HG03558 (cell line): Measurements from ENCODE around the gene ADGRF1.
"Not testable (repeated sequence)": the region's sequence is repeated elsewhere in the genome, so short reads cannot be mapped to it uniquely, and the experiment has no call there.

Source experiments
- ATAC-seq: cut with Tn5 transposase; IDR thresholded peaks from one replicate; pipeline ENCODE4 v1.9.1; 2021; ENCODE audit warnings: moderate number of reproducible peaks; ENCODE audit not compliant: unreplicated experiment; ENCODE audit errors: extremely low read depth

The ADGRF1 gene

DNA sequence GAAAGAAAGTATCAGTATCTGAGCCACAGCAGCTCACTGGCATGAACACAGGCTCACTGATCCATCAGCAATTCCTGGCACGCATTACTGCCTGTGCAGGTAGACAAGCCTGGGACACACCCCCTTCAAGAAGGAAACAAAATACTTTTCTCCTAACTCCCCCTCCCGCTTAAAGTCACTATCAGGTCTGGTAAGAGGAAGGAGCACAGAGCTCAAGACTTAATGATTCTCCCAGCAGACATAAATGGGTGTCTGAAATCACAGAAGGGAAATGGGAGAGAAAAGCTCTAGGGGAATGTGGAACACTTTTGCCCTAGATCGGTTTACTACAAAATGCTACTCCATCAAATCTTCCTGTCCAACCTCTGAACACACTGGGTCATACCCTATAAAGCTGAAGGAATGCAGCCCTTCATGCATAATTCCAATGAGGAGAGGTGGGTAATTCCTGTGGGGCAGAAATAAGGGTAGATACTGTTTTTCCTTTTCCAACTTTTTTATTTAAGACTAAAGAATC lies at the start of gene ADGRF1:
Gene ADGRF1 (minus strand): TSS at position 58 of the 517 bp plus-strand sequence. CDS start 13,271 bp downstream, outside the sequence.
- no peak for ATAC-seq

DNA sequence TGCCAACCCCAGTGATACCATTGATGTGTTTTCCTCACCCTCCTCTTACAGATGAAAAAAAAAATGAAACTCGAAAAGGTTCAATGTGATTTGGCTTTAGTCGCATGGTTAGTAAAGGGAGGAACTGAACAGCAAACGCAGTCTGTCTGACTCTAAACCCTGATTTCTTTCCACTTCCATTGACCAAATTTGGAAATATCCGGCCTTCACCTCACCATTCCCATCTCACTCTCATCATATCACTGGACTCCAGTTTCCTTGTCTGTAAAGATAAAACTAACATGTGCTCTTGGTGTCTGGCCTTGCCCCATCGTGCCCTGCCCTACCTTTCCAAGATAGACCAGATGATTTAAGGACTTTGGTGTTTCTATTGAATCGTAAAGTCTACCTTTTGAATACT lies 48.7 kb upstream of the ADGRF1 start:
- ATAC-seq, result no peak

DNA sequence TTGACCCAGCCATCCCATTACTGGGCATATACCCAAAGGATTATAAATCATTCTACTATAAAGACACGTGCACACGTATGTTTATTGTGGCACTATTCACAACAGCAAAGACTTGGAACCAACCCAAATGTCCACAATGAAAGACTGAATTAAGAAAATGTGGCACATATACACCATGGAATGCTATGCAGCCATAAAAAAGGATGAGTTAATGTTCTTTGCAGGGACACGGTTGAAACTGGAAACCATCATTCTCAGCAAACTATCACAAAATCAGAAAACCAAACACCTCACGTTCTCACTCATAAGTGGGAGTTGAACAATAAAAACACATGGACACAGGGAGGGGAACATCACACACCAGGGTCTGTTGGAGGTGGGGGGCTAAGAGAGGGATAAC lies 47.3 kb upstream of the ADGRF1 start:
- not testable (repeated sequence) for ATAC-seq

DNA sequence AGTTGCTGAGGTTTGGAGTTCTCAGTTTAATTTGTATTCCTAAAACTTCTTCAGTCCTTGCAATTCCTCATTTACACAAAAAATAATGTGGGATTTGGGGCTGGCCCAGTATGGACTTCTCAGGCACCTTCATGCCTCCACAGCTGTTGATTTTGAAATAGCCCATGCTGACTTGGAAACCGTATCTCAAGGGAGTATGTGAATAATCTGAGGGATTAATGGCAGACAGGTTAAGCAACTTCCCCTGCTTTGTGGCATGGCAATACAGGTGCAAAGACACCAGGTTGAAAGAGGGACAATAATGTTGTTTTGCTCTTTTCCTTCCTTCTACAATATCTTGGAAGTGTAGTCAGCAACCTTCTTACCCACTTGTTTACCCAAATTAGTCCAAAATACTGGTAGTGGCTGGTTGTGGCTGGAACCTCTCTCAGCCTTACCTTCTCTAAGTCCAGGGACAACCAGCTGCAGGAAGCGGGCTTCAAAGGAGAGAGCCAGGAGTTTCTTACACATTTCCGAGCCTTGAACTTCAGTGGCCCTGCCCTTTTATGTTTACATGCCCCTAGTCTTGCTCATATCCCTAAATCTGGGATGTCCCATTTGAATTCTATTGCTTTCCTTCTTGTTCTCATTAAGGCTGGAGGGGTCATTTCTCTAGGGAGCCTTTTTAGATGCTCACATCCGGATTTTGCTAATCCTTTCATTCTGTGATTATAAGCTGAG lies 44.1 kb upstream of the ADGRF1 start:
- no peak for ATAC-seq

DNA sequence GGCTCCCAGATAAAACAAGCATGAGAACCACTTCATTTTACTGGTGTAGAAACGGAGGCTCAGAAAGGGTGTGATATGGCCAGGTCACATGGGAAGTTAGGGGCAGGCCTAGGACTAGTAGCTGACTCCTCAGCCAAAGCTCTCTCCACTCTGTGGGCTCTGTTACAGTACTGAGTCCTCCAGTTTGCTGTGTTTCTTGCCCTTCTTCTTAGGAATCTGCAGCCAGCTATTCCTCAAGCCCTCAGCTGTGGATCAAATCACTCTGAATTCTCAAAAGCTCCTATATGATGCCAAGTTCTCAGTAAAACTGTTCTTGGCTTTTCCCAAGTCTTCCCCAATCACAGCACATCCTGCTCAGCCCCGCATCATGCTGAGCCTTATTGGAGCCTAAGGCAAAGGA lies 42.5 kb upstream of the ADGRF1 start:
- ATAC-seq, result no peak

DNA sequence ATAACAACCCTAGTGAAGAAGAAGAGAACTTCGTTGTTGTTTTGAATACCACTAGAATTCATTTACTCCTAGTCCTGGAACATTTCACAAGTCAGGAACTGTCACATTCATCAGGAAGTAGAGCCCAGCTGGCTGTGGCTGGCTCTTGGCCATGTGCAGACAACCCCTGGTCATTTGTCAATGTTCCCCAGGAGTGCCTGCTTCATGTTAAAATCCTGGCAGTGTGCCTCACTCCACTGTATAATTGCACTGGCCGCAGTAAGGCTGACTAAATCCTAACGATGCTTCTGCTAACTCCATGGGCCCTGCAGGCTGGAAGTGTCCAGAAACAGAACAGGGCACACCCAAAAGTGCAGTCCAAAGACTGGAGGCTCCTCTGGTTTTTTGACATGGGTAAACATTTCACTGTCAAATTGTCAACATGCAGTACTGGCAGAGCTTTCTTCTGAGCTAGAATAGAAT lies 41.5 kb upstream of the ADGRF1 start:
- ATAC-seq, result no peak

DNA sequence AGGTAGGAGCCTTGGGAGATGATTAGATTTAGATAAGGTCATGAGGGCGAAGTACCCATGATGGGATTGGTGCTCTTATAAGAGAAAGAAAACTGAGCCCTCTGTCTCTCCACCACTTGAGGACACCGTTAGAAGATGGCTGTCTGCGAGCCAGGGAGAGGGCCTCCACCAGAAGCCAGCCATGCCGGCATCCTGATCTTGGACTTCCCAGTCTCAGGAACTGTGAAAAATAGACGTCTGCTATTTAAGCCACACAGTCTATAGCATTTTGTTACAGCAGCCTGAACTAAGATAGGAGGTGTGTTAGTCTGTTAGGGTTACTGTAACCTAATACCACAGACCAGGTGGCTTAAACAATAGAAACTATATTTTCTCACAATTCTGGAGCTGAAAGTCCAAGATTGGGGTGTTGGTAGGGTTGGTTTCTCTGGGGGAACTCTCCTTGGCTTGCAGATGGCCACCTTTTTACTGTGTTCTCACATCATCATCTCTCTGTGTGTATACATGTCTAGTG lies 38.0 kb upstream of the ADGRF1 start:
- no peak for ATAC-seq

DNA sequence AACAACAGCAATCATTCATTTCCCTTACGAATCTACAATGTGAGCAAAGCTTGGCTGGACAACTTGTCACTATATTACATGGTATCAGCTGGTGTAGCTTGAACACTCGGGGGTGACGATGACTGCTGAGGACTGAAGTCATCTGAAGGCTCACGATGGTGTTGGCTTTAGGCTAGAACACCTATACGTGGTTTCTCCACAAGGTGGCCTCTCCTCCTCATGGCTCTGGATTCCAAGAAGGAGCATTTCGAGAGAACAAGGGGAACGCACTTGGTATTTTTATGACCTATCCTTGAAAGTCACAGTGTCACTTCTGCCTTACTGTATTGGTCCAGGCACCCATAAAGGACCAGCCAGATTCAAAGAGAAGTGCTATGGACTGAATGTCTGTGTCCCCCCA lies 37.5 kb upstream of the ADGRF1 start:
- ATAC-seq, result no peak

DNA sequence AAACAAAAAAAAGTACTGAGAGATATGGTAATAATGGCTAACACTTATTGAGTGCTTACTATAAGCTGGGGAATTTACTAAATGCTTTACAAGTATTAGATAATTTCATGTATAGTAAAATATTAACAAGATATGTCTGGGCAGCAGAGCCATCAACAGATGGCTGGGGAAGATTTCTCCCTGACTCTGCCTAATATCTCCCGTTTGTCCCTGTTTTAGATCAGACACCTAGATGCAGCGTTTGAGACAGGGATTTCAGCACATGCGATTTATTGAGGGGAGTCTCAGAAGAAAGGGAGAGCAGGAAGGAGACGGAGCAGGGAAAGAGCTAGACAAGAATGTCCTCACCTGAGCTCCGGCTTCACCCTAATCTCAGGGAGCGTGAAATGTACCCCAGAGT lies 36.9 kb upstream of the ADGRF1 start:
- no peak for ATAC-seq

DNA sequence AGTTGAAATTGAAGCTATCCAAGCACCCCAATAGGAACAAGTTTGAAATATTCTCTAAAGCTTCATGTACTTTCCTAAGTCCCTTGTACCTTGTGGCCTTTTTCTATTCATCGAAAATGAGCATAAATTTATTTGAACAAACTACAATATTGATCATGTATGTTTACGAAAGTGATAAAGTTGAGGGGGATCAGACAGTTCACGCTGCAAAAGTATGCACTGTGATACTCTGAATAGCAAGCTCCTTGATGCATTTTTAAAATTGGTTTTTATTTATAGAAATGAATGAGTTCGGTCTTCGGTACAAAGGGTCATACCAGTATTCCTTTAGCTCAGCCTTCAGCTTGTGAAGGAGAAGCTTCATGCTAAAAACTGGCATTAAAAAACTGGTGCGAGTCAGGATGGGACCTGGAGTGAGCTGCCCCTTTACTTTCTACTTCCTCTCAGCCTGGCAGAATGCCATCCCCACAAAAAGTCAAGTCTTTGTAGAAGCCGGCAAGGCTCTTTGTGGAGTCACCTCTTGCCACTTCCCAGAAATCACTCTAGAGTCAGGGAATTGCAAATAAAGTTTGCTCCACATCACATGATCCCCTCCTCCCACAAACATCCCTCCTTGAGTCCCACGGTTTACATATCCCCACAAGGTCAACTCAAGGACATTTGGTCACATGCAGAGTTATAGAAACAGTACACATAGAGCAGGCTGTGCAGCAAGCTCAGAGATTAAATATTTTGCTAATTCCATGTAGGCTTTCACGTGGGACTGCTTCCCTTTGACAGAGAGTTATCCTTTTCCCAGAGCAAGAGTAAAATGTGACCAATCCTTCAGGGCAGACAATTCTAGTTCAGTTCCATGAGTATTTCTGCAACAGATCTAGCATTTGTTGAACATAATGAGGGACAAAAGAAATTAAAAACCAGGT lies 34.6 kb upstream of the ADGRF1 start:
- ATAC-seq, result no peak

DNA sequence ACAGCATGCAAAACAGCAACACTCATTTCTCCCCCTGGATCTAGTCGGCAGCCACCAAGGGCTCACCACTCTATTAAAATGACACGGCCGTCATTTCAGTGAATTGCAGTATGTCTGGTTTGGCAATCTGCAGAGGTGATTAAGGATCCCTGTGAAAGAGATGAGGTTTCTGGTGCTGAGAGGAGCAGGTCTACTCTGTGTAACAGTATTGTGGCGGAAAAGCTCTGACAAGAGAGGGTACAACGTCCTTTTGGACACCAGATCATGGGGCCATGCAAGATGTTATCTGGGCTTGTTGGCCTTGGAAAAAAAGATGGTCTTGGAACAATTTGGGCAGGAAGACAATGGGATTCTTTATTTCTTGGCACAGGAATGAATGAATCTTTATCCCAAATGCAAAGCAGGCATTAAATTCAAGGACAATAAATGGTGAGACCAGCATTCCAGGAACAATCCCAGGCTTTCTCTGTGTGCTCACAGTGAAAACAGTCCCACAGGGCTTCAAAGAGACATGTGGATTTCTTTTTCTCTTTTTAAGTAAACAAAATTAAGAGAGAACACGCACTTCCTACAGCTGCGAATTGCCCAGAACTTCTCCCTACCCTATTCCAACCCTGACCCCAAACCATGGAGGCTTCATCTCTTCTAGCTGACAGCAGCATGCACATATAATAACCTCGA lies 33.7 kb upstream of the ADGRF1 start:
- ATAC-seq, result no peak

DNA sequence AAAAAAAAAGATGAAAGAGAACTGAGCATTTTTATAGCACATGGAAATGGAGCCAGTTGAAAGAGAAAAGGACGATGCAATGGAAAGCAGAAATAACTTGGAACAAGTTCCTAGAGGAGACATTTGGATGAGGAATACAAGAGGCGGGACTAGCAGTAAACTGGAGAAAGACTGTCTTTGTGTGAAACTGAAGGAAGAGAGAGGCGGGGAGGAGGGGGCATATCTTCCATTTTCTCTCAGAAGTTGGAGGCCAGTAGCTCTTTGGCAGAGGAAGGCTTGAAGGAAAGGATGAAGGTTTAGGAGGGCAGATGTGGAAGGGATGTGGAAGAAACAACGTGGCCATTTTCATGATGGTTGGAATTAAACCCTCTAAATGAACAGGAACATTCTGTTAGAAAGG lies 33.0 kb upstream of the ADGRF1 start:
- no peak for ATAC-seq

DNA sequence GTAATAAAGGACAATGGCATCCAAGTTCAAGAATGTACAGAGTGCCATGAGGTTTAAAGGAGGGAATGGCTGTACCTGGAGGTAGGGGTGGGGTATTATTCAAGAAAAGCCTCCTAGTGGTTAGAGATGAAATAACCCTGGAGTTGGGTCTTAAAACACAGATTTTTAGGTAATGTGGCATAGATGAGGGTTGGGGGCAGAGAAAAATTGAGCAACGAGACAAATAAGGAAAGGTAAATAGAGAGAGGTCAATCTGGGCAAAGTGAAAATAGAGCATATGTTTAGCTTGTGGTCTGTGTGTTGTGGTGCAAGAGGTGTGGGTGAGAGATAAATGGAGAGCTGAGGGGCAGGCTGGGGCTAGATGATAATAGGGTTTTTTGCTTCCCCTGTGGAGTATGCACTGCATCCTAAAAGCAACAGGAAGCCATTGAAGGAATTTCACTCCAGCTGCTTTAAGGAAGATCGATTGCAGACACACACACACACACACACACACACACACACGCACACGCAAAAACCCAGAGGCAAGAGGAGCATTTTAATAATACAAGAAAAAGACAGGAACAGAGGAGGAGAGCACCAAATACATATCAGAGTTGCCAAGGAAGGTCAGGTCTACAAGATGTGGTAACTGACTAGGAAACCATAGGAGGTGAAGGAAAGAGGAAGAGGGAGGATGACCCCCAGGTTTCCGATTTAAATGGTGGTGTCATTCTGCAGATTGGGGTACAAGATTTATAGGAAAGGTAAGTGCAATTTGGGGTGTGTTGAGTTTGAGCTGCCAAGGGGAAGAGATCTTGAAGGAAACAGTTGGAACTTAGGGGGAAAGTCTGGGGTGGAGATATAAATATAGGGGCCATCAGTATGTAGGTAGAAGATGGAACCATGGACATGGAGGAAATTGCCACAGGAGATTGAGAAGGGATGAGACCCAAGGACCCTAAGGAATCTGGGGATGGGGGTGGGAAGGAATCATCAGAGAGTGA lies 31.3 kb upstream of the ADGRF1 start:
- no peak for ATAC-seq

DNA sequence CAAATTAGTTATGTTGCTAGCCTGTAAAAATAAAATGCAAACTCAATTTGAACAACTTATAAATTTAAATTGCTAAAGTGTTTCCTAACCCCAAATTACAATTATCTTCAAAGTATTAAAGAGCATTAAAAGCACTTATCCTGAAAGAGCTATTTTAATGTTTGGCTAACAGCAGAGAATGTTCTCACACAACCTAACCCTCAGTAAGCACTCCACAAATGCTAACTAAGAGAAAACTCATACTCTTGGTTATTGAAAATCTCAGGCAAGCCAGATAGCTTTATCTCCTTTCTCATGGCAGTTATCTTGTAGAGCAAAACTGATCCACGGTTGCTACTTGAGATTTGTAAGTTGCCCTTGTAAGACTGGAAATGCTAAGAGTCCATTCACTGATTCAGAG lies 30.5 kb upstream of the ADGRF1 start:
- ATAC-seq, result no peak

DNA sequence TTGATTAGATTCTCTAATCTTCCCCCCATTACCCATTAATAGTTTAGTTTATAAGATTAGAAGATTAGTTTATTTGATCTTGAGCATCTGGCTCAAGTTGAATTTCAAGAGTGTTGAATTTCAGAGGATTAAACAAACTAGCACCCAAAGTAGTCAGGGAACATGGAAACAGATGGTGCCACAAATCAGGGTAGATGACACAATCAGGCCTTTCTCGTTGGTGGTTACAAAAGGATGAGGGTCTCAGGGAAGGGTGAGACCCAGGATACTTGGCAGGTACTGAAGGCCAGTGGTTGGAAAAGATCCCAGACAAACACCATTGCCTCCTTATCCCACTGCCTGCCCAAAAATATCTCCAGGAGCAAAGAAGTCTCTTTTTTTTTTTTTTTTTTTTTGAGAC lies 29.5 kb upstream of the ADGRF1 start:
- ATAC-seq, result no peak

DNA sequence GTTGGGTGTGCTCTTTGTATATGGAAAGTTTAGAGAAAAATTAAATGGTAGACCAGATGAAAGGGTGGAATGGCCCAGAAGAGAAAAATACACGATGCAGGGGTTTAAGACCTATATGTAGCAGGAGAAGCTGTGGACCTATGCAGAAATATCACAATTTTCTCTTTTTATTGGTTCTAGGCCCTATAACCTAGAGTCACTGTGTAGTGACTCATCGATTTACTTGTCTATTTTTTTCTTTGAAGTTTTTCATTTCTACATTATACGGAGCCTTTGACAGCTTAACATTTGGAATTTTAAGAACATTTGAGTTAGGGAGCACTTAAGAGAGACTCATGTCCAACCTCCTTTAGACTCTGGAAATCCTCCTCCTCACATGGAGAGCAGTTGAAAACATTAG lies 28.3 kb upstream of the ADGRF1 start:
- no peak for ATAC-seq

DNA sequence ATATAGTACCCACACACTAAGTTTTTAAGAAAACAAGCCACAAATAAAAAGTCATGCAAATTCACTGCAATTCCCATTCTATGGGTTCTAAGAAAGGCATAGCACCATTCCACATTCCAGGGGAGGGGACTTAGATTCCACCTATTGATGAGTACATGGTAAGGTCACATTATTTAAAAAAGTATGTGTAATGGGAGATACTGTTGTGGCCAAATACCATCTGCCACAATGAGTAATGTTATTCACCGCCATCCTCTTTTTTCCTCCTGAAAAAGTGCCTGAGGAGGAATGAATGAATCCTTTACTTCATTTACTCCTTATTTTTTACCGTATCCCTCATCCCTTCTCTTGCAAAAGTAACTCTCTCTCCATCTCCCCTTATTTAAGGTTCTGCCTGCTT lies 27.0 kb upstream of the ADGRF1 start:
- no peak for ATAC-seq

DNA sequence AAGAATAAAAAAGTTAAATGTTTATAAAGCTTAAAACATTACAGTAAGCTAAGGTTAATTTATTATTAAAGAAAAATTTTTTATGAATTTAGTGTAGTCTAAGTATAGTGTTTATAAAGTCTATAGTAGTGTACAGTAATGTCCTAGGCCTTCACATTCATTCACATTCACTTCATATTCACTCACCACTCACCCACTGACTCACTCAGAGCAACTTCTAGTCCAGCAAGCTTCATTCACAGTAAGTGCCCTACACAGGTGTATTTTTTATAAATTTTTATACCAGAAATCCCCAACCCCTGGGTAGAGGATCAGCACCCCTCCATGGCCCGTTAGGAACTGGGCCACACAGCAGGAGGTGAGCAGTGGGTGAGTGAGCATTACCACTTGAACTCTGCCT lies 24.3 kb upstream of the ADGRF1 start:
- ATAC-seq, result no peak

DNA sequence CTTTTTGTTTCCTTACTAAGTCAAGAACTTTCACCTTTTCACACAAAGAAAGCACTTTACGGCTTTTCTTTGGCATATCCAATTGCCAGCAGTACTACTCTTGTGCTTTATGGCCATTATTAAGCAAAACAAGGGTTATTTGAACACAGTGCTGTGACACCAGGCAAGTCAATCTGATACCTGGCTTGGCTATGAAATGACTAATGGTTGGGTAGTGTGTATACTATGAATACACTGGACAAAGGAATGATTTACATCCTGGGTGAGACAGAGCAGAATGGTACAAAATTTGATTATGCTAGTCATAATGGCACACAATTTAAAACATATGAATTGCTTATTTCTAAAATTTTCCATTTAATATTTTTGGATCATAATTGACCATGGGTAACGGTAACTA lies 22.1 kb upstream of the ADGRF1 start:
- ATAC-seq, result peak; percentile 52
